Transverse colon (tissue), 4 donors: Measurements from ENCODE around the gene GPHN.

Experiments
- CTCF ChIP-seq, 5 experiments: fragments of 200-600 bp in 3 of 5; fragments of 450-650 bp in 2 of 5; sonication (generic) in 3 of 5; IDR thresholded peaks; 1 replicate in 2 of 5; 2 replicates in 3 of 5; pipeline ENCODE4 v1.5.1; 2016 to 2017; ENCODE audit warnings: antibody characterized with exemption in 5 of 5, inconsistent platforms in 3 of 5, mild to moderate bottlenecking in 2 of 5, moderate library complexity in 1 of 5
- POLR2AphosphoS5 ChIP-seq, 3 donors: sonication (generic); formaldehyde crosslinking; IDR thresholded peaks; one replicate each; pipeline ENCODE4 v1.6.1; 2016; ENCODE audit warnings: antibody characterized with exemption in 3 of 3

GRCh38 chr14:66540038-66540437 is 32.1 kb downstream of the GPHN start:
- no peak for TF ChIP-seq CTCF (IDR thresholded peaks at IDR 0.05)
- no peak for TF ChIP-seq POLR2AphosphoS5 (IDR thresholded peaks at IDR 0.05)
